Measurements from ENCODE around the gene FAM13B. TPM values are rescaled to one million over a fixed set of nuclear protein-coding genes. Genes with fewer than 3 reads are reported as not detected.

Gene FAM13B
- total RNA-seq, 4 donors from 2014 or later = 10.4 to 37.7 (median 20.2) TPM

DNA sequence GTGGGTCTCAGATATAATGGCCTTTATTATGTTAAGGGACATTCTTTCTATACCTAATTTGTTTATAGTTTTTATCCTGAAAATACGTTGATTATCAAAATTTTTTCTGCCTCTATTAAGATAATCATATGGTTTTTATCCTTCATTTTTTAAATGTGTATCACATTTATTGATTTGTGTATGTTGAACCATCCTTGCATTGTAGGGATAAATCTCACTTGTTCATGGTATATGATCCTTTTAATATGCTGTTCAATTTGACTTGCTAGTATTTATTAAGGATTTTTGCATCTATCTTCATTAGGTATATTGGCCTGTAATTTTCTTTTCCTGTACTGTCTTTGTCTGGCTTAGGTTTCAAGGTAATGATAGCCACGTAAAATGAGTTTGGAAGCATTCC, 118.1 kb downstream of the FAM13B start:
- DNase-seq (ENCODE audit: low spot score in 2 of 2) = no peak
- Histone ChIP-seq H3K4me1 (no peaks in the 10 kb centered on the region), H3K27me3 (no peaks in the 10 kb centered on the region), H3K4me3 (no peak overlapping the region), H3K27ac (no peak overlapping the region), H3K36me3 (no peaks in the 10 kb centered on the region), H3K9me3 (peaks cover 6% of the 10 kb centered on the region)
- TF ChIP-seq EP300 (IDR thresholded peaks at IDR 0.05) = no peak
- TF ChIP-seq POLR2AphosphoS5 (IDR thresholded peaks at IDR 0.05) = no peak
- no peak for TF ChIP-seq POLR2A (IDR thresholded peaks at IDR 0.05)
- TF ChIP-seq, protein P1, sequence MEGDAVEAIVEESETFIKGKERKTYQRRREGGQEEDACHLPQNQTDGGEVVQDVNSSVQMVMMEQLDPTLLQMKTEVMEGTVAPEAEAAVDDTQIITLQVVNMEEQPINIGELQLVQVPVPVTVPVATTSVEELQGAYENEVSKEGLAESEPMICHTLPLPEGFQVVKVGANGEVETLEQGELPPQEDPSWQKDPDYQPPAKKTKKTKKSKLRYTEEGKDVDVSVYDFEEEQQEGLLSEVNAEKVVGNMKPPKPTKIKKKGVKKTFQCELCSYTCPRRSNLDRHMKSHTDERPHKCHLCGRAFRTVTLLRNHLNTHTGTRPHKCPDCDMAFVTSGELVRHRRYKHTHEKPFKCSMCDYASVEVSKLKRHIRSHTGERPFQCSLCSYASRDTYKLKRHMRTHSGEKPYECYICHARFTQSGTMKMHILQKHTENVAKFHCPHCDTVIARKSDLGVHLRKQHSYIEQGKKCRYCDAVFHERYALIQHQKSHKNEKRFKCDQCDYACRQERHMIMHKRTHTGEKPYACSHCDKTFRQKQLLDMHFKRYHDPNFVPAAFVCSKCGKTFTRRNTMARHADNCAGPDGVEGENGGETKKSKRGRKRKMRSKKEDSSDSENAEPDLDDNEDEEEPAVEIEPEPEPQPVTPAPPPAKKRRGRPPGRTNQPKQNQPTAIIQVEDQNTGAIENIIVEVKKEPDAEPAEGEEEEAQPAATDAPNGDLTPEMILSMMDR (IDR thresholded peaks at IDR 0.05) = no peak
- WGBS = 86% methylated on average over 2 of the region's 2 CpGs

DNA sequence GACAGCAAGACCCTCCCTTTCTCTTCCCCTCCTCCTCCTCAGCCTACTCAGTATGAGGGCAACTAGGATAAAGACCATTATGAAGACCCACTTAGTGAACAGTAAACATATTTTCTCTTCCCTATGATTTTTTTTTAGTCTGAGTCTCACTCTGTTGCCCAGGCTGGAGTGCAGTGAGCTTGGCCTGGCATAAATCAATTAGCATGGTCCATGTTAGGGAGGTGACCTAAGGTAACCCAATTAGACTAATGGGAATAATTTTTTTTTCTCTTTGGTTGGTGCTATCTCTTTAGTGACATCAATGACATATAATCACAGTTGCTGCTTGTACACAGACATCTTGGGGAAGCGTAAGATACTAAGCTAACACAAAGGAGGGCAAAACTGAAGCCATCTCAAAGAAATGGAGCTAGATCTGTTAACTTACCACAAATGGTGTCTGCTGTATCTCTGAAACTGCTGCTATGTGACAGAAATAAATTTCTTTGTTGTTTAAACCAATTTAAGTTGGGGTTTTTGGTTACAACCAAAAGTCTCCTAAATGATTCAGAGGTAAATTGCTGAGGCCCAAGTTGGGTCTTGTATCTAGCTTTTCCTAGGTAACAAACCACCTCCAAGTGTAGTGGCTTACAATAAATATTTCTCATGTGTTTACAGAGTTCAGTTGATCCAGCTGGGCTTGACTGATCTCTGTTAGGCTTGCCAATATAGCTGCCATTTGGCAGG, 130.3 kb downstream of the FAM13B start:
- H3K27me3 ChIP-seq = no peaks in the 10 kb centered on the region
- TF ChIP-seq POLR2A (IDR thresholded peaks at IDR 0.05) = no peak
- TF ChIP-seq EP300 (IDR thresholded peaks at IDR 0.05) = no peak
- TF ChIP-seq, protein P1 (IDR thresholded peaks at IDR 0.05) = no peak
- no peak for TF ChIP-seq POLR2AphosphoS5 (IDR thresholded peaks at IDR 0.05)
- H3K27ac ChIP-seq = no peak overlapping the region
- no peak for DNase-seq (ENCODE audit: low spot score in 2 of 2)
- no peaks in the 10 kb centered on the region for H3K36me3 ChIP-seq
- no peaks in the 10 kb centered on the region for H3K4me1 ChIP-seq
- no peaks in the 10 kb centered on the region for H3K9me3 ChIP-seq
- no peak overlapping the region for H3K4me3 ChIP-seq
- 100% methylated on average over 1 of the region's 1 CpG for WGBS

DNA sequence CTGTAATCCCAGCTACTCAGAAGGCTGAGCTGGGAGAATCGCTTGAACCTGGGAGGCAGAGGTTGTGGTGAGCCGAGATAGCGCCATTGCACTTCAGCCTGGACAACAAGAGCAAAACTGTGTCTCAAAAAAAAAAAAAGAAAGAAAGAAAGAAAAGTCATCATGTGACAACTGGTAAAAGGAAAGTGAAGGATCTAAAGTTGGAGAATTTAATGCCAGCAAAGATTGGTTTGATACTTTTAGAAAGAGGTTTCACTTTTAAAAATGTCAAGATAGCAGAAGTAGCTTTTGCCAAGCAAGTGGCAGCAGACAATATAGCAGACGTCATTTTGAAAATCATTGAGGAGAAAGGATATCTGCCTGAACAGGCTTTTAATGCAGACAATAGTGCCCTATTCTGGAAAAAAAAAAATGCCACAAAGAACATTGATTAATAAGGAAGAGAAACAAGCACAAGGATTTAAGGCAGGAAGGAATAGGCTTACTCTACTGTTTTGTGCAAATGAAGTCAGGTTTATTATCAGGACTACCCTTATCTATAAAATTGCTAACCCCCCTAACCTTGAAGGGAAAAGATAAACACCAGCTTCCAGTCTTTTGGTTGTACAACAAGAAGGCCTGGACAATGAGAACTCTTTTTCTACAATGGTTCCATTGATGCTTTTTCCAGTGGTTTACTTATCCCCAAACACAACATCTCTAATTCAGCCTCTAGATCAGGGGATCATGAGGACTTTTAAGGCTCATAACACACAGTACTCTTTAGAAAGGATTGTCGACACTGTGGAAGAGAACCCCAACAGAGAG, 131.7 kb downstream of the FAM13B start:
- 73% methylated on average over 5 of the region's 5 CpGs for WGBS
- no peak overlapping the region for H3K4me3 ChIP-seq
- H3K27ac ChIP-seq = no peak overlapping the region
- H3K4me1 ChIP-seq = no peaks in the 10 kb centered on the region
- no peaks in the 10 kb centered on the region for H3K36me3 ChIP-seq
- DNase-seq (ENCODE audit: low spot score in 2 of 2) = no peak
- H3K27me3 ChIP-seq = no peaks in the 10 kb centered on the region
- no peaks in the 10 kb centered on the region for H3K9me3 ChIP-seq
- no peak for TF ChIP-seq POLR2A (IDR thresholded peaks at IDR 0.05)
- TF ChIP-seq, protein P1 (IDR thresholded peaks at IDR 0.05) = no peak
- TF ChIP-seq EP300 (IDR thresholded peaks at IDR 0.05) = no peak
- TF ChIP-seq POLR2AphosphoS5 (IDR thresholded peaks at IDR 0.05) = no peak

DNA sequence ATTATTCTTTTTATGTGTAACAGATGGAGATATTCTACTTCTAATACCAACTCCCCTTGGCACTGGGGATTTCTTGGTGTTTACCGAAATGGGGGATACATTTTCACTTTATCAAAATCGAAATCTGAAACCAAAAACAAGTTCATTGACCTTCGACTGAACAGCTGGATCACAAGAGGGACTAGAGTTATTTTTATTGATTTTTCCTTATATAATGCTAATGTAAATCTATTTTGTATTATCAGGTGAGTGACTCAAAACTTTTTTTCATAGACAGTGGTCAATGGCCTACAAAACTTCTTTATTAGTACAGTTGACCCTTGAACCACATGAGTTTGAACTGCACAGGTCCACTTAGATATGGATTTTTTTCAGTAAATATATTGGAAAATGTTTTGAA, 133.4 kb downstream of the FAM13B start:
- WGBS = 92% methylated on average over 3 of the region's 3 CpGs
- no peak overlapping the region for H3K27ac ChIP-seq
- no peaks in the 10 kb centered on the region for H3K27me3 ChIP-seq
- no peaks in the 10 kb centered on the region for H3K4me1 ChIP-seq
- H3K9me3 ChIP-seq = no peaks in the 10 kb centered on the region
- TF ChIP-seq POLR2A (IDR thresholded peaks at IDR 0.05) = no peak
- TF ChIP-seq POLR2AphosphoS5 (IDR thresholded peaks at IDR 0.05) = no peak
- TF ChIP-seq, protein P1 (IDR thresholded peaks at IDR 0.05) = no peak
- TF ChIP-seq EP300 (IDR thresholded peaks at IDR 0.05) = no peak
- no peak for DNase-seq (ENCODE audit: low spot score in 2 of 2)
- H3K4me3 ChIP-seq = no peak overlapping the region
- no peaks in the 10 kb centered on the region for H3K36me3 ChIP-seq

DNA sequence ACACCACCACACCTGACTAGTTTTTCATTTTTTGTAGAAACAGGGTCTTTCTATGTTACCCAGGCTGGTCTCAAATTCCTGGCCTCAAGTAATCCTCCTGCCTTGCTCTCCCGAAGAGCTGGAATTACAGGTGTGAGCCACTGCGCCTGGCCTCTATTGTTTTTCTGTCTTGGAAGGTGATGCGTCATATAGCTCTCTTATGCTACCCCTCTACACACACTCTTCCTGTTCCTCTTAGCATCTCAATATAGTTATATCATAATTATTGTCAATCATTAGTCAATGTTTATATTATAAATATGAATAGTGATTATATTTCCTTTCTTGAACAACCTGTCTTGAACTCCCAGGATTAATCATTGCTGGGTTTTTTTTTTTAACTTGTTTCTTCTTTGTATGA, 136.3 kb downstream of the FAM13B start:
- no peak overlapping the region for H3K27ac ChIP-seq
- TF ChIP-seq POLR2AphosphoS5 (IDR thresholded peaks at IDR 0.05) = no peak
- TF ChIP-seq EP300 (IDR thresholded peaks at IDR 0.05) = no peak
- no peak for TF ChIP-seq POLR2A (IDR thresholded peaks at IDR 0.05)
- TF ChIP-seq, protein P1 (IDR thresholded peaks at IDR 0.05) = no peak
- 93% methylated on average over 3 of the region's 3 CpGs for WGBS
- no peaks in the 10 kb centered on the region for H3K27me3 ChIP-seq
- H3K9me3 ChIP-seq = no peaks in the 10 kb centered on the region
- no peak for DNase-seq (ENCODE audit: low spot score in 2 of 2)
- H3K4me1 ChIP-seq = no peaks in the 10 kb centered on the region
- H3K36me3 ChIP-seq = no peaks in the 10 kb centered on the region
- no peak overlapping the region for H3K4me3 ChIP-seq

Measured in suprapubic skin (tissue), 4 donors.